ENCODE measurements around the gene FMN2.

The FMN2 gene

GRCh38 chr1:240503036-240503435, 411.4 kb downstream of the FMN2 start:
- no peak for DNase-seq

GRCh38 chr1:240503558-240503957, 411.9 kb downstream of the FMN2 start:
- DNase-seq: no peak

GRCh38 chr1:240506176-240506575, 414.5 kb downstream of the FMN2 start:
- DNase-seq: no peak

- no peak for DNase-seq
Observed at GRCh38 chr1:240508201-240508600, 416.5 kb downstream of the FMN2 start.

- DNase-seq: no peak
Observed at GRCh38 chr1:240508950-240509349, 417.3 kb downstream of the FMN2 start.

DNA sequence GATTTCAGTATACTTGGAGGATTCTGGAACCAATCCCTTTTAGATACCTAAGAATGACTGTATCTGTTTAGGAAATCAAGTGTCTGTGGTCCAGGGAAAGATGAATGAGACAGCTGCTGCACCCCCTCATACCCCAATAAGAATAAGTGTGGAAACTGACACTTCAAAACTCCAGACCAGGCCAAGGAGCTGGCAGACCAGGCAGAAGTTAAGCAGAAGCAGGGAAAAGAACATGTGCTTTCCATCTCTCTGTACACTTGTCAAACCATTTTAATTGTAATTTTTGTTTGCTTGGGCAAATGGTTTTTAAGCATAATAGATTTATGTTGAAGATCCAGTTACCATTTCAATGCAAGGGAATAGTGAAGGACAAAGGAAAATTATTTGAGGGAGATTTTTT, 420.1 kb downstream of the FMN2 start:
- DNase-seq: no peak

DNA sequence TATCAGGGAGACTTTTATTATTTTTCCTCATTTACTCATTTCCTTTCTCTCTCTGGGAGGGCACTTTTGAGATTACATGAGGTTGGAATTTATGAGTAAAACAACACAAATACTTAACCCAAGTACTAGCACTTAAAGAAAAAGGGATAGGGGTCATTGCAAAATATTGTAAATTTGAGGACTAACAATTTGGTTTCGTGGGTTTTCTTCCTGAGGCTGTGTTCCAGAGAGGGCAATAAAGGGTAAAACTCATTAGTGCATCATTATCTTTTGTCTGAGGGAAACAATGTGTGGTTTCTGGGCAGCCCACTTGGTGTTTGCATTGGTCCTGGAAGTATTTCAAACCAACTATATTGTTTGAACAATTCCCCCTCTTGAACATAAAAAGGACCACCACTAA, 423.8 kb downstream of the FMN2 start:
- no peak for DNase-seq

DNA sequence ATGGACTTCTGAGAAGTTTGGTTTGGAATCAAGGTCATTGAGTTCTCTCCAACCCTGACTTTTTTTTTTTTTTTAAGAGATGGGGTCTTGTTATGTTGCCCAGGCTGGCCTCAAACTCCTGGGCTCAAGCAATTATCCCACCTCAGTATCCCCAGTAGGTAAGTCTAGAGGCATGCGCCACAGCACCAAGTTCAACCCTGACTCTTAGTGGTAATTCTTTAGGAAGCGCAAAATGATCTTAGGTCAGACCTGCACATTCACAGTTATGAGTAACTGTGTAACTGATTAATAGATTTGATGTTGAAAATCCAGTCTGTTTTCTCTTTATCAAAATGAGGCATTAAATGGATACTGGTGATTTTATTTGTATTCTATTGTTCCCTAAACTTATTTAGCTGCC, 424.4 kb downstream of the FMN2 start:
- DNase-seq: no peak

GRCh38 chr1:240517891-240518290, 426.2 kb downstream of the FMN2 start:
- DNase-seq: no peak

DNA sequence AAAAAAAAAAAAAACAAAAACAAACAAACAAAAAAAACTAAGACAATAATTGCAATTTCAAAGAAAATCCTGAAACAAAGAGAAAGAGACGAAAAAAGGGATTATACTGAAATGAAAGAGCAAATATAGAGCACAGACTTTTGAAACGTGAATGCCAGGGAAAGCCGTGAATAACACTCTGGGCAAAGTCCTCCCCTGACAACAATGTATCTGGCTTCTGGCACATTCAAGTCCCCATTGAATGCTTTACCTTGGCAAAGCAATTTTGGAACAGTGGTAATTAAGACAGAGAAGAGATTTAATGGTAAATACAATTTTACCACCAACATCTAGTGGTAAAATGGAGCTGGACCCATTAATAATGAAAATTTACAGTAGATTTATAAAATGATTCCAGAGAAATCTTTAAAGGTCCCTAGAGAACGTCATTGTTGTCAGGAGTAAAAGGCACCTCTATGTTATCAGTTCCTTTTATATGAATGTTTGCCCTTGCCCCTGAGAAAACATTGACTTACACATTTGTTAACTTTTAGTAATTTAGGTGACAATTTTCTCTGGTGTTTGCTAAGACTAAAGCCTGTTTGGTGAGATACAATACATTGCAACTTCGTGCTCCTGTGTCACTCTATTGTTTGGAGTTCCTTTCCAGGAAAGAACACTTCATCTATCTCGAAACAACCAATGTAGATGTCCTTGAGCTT, 430.6 kb downstream of the FMN2 start:
- DNase-seq: no peak

DNA sequence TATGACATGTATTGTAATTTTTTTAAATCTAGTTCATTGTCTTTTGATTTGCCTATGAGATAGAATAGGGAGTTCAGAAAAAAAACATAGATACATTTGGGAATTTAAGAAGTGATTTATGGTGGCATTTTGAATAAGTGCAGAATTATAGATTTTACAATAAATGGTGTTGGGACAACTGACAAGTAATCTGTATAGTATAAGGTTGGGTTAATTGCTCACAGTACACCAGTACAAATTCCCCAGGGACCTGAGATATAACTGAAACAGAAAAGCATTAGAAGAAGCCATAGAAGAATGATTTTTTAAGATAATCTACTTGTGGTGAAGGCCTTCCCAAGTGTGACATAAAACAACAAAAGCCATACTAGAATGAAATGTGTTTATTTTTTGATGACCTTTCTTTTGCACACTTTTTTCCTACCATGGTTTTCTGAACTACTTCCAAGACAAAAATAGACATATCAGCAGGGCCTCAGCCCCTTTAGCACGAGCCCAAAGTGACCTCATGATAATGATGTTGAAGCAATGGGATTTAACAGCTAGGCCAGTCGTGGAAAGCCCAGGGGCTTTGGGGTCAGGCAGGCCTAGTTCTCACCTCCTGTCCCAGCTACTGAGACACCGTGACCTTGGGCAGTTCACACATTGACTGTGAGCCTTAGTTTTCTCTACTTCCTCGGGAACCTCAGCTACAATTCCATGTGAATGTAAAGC, 432.8 kb downstream of the FMN2 start:
- DNase-seq: no peak
